Measurements from ENCODE around the gene RBM47.

DNA sequence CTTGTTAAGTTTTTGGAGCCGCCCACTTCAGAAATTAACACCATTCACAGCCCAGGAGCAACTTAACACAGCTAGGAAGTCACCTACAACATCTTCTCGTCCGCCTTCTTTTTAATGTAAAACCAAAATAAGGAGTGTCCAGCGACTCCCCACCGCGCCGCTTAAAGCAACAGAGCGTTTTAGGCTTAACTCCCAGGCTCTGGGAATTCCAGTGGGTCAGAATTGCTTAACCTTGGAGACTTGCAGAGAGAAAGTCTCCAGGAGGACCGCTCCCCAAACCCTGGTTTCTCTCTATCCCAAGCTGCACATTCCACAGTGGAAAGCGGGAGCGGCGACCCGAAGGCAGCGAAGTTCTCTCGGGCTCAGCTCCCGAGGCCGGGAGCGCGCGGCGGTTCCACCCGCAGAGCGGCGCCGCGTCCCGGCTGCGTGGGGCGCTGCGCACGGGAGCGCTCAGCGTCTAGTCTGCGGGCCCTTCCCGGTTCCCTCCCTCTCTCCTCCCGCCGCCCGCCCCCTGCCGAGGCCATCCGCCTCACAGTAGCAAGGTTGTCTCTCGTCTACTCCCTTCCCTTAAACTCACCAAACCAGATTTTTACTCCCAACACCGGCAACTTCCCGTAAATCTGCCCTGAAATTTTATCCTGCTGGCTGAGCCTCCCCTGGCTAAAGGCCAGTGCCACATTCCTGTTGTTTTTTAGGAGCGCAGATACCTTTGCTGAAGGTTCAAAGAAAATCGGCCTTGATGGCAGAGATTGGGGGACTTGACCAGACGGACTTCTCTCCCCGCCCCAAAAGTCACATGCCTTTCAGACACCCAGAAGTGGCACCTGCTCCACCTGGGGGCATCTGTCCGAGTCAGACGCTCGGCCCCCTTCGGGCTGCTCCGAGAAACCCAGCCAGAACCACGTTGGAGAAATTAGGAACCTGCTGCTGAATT is at the start of gene RBM47:
- TF ChIP-seq GATA2 (IDR thresholded peaks at IDR 0.05; ENCODE audit: low read depth, low read length) (no peak), GATA3 (IDR thresholded peaks at IDR 0.05; ENCODE audit: low read depth, low read length) (no peak)

All from SH-SY5Y (cell line).